A204.1 (cell line): ENCODE data around the gene PCDHGA7.
"Not testable (repeated sequence)": the region's sequence is repeated elsewhere in the genome, so short reads cannot be mapped to it uniquely, and the experiment has no call there.

Source experiments
- FAIRE-seq: peaks from 2 replicates; lab custom pipeline; 2012; peaks lifted over from hg19 to GRCh38; lab: Jason Lieb, UNC

PCDHGA7 gene

DNA sequence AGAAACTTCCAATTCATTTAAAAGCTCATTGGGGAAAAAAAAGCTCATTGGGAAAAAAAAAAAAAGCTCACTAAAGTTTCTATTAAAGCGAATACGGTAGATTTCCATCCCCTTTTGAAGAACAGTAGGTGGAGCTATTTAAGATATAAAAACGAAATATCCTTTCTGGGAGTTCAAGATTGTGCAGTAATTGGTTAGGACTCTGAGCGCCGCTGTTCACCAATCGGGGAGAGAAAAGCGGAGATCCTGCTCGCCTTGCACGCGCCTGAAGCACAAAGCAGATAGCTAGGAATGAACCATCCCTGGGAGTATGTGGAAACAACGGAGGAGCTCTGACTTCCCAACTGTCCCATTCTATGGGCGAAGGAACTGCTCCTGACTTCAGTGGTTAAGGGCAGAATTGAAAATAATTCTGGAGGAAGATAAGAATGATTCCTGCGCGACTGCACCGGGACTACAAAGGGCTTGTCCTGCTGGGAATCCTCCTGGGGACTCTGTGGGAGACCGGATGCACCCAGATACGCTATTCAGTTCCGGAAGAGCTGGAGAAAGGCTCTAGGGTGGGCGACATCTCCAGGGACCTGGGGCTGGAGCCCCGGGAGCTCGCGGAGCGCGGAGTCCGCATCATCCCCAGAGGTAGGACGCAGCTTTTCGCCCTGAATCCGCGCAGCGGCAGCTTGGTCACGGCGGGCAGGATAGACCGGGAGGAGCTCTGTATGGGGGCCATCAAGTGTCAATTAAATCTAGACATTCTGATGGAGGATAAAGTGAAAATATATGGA is 48.0 kb downstream of the PCDHGA7 start, which contains the start of gene PCDHGA12:
PCDHGA12 (plus strand) TSS at position 176 of the 782 bp plus-strand sequence; CDS start at position 429, 253 bp downstream.
- FAIRE-seq, result no peak

DNA sequence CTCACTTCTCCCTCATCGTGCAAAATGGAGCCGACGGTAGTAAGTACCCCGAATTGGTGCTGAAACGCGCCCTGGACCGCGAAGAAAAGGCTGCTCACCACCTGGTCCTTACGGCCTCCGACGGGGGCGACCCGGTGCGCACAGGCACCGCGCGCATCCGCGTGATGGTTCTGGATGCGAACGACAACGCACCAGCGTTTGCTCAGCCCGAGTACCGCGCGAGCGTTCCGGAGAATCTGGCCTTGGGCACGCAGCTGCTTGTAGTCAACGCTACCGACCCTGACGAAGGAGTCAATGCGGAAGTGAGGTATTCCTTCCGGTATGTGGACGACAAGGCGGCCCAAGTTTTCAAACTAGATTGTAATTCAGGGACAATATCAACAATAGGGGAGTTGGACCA is 48.7 kb downstream of the PCDHGA7 start:
- no peak for FAIRE-seq

- FAIRE-seq, result not testable (repeated sequence)
Observed at GRCh38 chr5:141432308-141432707, 49.8 kb downstream of the PCDHGA7 start.

GRCh38 chr5:141432726-141433125 is 50.2 kb downstream of the PCDHGA7 start:
- FAIRE-seq, result not testable (repeated sequence)

- FAIRE-seq, result no peak
Observed at GRCh38 chr5:141434006-141434405, 51.5 kb downstream of the PCDHGA7 start.
